Glutamatergic neuron (in vitro differentiated cells): ENCODE data around the gene MDK. TPM values are rescaled to one million over a fixed set of nuclear protein-coding genes. Genes with fewer than 3 reads are reported as not detected.

Source experiments
- DNase-seq: peaks from one replicate; pipeline ENCODE4 v3.0.0; 2022
- H3K27ac Mint-ChIP-seq: one replicate; pipeline ENCODE4 v1.8.0; 2020; ENCODE audit warnings: mild to moderate bottlenecking, mixed read lengths, inconsistent platforms; ENCODE audit not compliant: unreplicated experiment
- H3K27me3 Mint-ChIP-seq: one replicate; pipeline ENCODE4 v1.8.0; 2020; ENCODE audit warnings: mild to moderate bottlenecking, moderate library complexity, mixed read lengths, inconsistent platforms; ENCODE audit not compliant: unreplicated experiment
- H3K36me3 Mint-ChIP-seq: one replicate; pipeline ENCODE4 v1.8.0; 2020; ENCODE audit warnings: mild to moderate bottlenecking, mixed read lengths, inconsistent platforms; ENCODE audit not compliant: unreplicated experiment
- H3K4me1 Mint-ChIP-seq: one replicate; pipeline ENCODE4 v1.8.0; 2020; ENCODE audit warnings: mild to moderate bottlenecking, low read depth, mixed read lengths, inconsistent platforms; ENCODE audit not compliant: unreplicated experiment
- H3K4me3 Mint-ChIP-seq: one replicate; pipeline ENCODE4 v1.8.0; 2020; ENCODE audit warnings: mild to moderate bottlenecking, mixed read lengths, inconsistent platforms; ENCODE audit not compliant: unreplicated experiment
- H3K9me3 Mint-ChIP-seq: one replicate; pipeline ENCODE4 v1.8.0; 2020; ENCODE audit warnings: mild to moderate bottlenecking, moderate library complexity, mixed read lengths, inconsistent platforms; ENCODE audit not compliant: unreplicated experiment
- total RNA-seq: library from RNA; stranded (reverse); fragmentation: NEBNext Ultra II Directional; extraction: Animal tissue kit (Norgen Biotek cat#: 25700); gene quantifications from one replicate; pipeline ENCODE4 v1.2.1, GENCODE V29; 2021; ENCODE audit not compliant: unreplicated experiment
- TF ChIP-seq, protein P1 (sequence below): fragments of 200-600 bp; sonication (generic); IDR thresholded peaks from one replicate; pipeline ENCODE4 v1.5.0; 2021; ENCODE audit not compliant: partially characterized antibody, unreplicated experiment

Gene MDK
- total RNA-seq, 1 donor from 2014 or later: 846 TPM

- Mint-ChIP-seq H3K27me3 (peaks cover 4% of the 10 kb centered on the region), H3K9me3 (peaks cover 1% of the 10 kb centered on the region), H3K4me1 (peaks cover 28% of the 10 kb centered on the region), H3K27ac (peak overlapping the region; percentile 55), H3K36me3 (no peaks in the 10 kb centered on the region), H3K4me3 (no peak overlapping the region)
- TF ChIP-seq, protein P1, sequence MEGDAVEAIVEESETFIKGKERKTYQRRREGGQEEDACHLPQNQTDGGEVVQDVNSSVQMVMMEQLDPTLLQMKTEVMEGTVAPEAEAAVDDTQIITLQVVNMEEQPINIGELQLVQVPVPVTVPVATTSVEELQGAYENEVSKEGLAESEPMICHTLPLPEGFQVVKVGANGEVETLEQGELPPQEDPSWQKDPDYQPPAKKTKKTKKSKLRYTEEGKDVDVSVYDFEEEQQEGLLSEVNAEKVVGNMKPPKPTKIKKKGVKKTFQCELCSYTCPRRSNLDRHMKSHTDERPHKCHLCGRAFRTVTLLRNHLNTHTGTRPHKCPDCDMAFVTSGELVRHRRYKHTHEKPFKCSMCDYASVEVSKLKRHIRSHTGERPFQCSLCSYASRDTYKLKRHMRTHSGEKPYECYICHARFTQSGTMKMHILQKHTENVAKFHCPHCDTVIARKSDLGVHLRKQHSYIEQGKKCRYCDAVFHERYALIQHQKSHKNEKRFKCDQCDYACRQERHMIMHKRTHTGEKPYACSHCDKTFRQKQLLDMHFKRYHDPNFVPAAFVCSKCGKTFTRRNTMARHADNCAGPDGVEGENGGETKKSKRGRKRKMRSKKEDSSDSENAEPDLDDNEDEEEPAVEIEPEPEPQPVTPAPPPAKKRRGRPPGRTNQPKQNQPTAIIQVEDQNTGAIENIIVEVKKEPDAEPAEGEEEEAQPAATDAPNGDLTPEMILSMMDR: no peak
- DNase-seq: no peak
These were observed 20.6 kb upstream of the MDK start for GRCh38 chr11:46360878-46361277.

DNA sequence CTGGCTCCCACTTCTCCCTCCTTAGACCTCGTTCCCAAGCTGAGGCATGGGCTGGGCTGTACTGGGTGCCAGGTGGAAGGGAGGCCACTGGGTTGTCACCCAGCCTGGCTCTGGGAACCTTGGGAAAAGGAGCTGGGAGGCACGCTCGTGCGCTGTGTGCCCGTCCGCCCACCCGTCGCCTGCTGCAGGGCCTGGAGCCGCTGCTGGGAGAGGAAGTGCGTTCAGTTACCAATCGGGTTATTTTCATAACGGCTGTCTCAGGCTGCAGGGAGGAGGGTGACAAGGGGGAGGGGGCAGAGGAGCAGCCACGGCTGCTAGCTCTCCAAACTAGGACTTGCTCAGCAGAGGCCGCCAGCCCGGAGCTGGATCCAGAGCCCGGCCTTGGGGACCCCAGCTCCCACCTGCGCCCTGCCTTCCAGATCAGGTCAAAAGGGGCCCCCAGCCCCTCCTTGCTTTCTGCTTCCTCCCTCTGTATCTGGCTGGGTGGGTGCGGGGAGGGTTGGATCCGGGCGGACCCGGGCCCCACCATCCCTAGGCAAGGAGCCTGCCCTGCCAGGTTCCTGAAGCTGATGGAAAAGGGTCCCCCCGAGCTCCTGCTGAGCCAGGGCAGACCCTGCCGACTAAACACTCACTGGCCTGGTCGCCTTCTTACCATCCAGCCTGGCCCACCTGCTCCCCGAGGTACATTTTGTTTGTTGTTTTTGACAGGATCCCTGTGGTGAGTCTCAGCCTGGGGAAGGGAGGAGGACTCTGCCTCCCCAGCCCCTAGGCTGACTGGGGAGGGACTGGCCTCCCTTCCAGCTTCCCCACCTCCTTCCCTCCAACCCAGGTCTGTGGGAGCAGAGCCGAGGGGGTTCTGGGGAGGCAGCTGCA is 19.9 kb upstream of the MDK start:
- TF ChIP-seq, protein P1: no peak
- Mint-ChIP-seq H3K27ac (peak overlapping the region; percentile 55), H3K36me3 (no peaks in the 10 kb centered on the region)

GRCh38 chr11:46362156-46363030 is 19.1 kb upstream of the MDK start:
- H3K4me1 Mint-ChIP-seq: peaks cover 21% of the 10 kb centered on the region
- TF ChIP-seq, protein P1: no peak
- peaks cover 6% of the 10 kb centered on the region for H3K27me3 Mint-ChIP-seq

More for the DNA sequence above, 19.9 kb upstream of the MDK start:
- Mint-ChIP-seq H3K4me1 (peaks cover 25% of the 10 kb centered on the region), H3K9me3 (peaks cover 1% of the 10 kb centered on the region), H3K27me3 (peaks cover 4% of the 10 kb centered on the region), H3K4me3 (no peak overlapping the region)
- peak; percentile 56 for DNase-seq

GRCh38 chr11:46363031-46363407 is 18.4 kb upstream of the MDK start:
- Mint-ChIP-seq H3K27me3 (peaks cover 6% of the 10 kb centered on the region), H3K9me3 (peaks cover 3% of the 10 kb centered on the region), H3K4me3 (no peak overlapping the region), H3K27ac (peak overlapping the region; percentile 66), H3K36me3 (no peaks in the 10 kb centered on the region), H3K4me1 (peaks cover 23% of the 10 kb centered on the region)
- DNase-seq: no peak
- TF ChIP-seq, protein P1: no peak

More at GRCh38 chr11:46362156-46363030, 19.1 kb upstream of the MDK start:
- no peak for DNase-seq
- peak overlapping the region; percentile 66 for H3K27ac Mint-ChIP-seq
- H3K36me3 Mint-ChIP-seq: no peaks in the 10 kb centered on the region
- H3K4me3 Mint-ChIP-seq: no peak overlapping the region
- peaks cover 3% of the 10 kb centered on the region for H3K9me3 Mint-ChIP-seq
